ENCODE results near the gene DIPK1A. TPM values are rescaled to one million over a fixed set of nuclear protein-coding genes. Genes with fewer than 3 reads are reported as not detected.

The DIPK1A gene
- total RNA-seq, 1 experiment from 2014 or later = 1.2 TPM

- Histone ChIP-seq H3K27ac (ENCODE audit: low read length) (no peak overlapping the region), H3K27me3 (ENCODE audit: control insufficient read depth, insufficient read depth, low read length) (no peaks in the 10 kb centered on the region), H3K4me3 (ENCODE audit: low read depth in 2 of 2, low read length in 2 of 2) (no peak overlapping the region), H3K9me3 (ENCODE audit: control insufficient read depth, insufficient read depth, low read depth, low read length) (no peaks in the 10 kb centered on the region), H3K36me3 (ENCODE audit: control insufficient read depth, insufficient read depth, low read length) (no peaks in the 10 kb centered on the region), H3K4me1 (ENCODE audit: control insufficient read depth, insufficient read depth, low read length) (no peaks in the 10 kb centered on the region)
- DNase-seq (ENCODE audit: low read depth, low spot score) (no peak), ATAC-seq (no peak)
- BruUV-seq (replicated peaks) = no TSS peak
- intact Hi-C loops (cut with micrococcal nuclease; ENCODE audit: unreplicated experiment) (no loop called here), in situ Hi-C loops (cut with HindIII; ENCODE audit: low pct_unique_long_range_greater_than_20kb, low sequenced_read_pairs) (no loop called here)
- no peak for TF ChIP-seq SIN3A (IDR thresholded peaks at IDR 0.05; ENCODE audit: borderline replicate concordance, insufficient read depth, low read depth, low read length)
- POLR2A ChIA-PET = no interaction called here
- CTCF ChIA-PET = no interaction called here
Measured at GRCh38 chr1:92916899-92917298, 44.4 kb downstream of the DIPK1A start.

- POLR2A ChIA-PET = no interaction called here
Measured at GRCh38 chr1:92915547-92915946, 45.7 kb downstream of the DIPK1A start.

More at GRCh38 chr1:92915547-92915946, 45.7 kb downstream of the DIPK1A start:
- DNase-seq (ENCODE audit: low read depth, low spot score) (no peak), ATAC-seq (no peak)
- Histone ChIP-seq H3K4me3 (ENCODE audit: low read depth in 2 of 2, low read length in 2 of 2) (no peak overlapping the region), H3K36me3 (ENCODE audit: control insufficient read depth, insufficient read depth, low read length) (no peaks in the 10 kb centered on the region), H3K27ac (ENCODE audit: low read length) (no peak overlapping the region), H3K27me3 (ENCODE audit: control insufficient read depth, insufficient read depth, low read length) (no peaks in the 10 kb centered on the region), H3K9me3 (ENCODE audit: control insufficient read depth, insufficient read depth, low read depth, low read length) (no peaks in the 10 kb centered on the region), H3K4me1 (ENCODE audit: control insufficient read depth, insufficient read depth, low read length) (no peaks in the 10 kb centered on the region)
- intact Hi-C loops (cut with micrococcal nuclease; ENCODE audit: unreplicated experiment) = no loop called here
- no TSS peak for BruUV-seq (replicated peaks)
- TF ChIP-seq REST (IDR thresholded peaks at IDR 0.05; ENCODE audit: insufficient read depth in 1 of 2, low read depth in 2 of 2, low read length in 1 of 2) (no peak), TCF7L2 (IDR thresholded peaks at IDR 0.05; ENCODE audit: low read depth, low read length) (no peak), POLR2AphosphoS5 (IDR thresholded peaks at IDR 0.05; ENCODE audit: low read depth, low read length) (no peak), SIN3A (IDR thresholded peaks at IDR 0.05; ENCODE audit: borderline replicate concordance, insufficient read depth, low read depth, low read length) (no peak), CTCF (IDR thresholded peaks at IDR 0.05) (no peak)
- CTCF ChIA-PET = no interaction called here
- in situ Hi-C loops (cut with HindIII; ENCODE audit: low pct_unique_long_range_greater_than_20kb, low sequenced_read_pairs) = no loop called here

Data from Panc1 (cell line).